ENCODE data around the gene ARID3A.

The ARID3A gene

GRCh38 chr19:1007399-1008251 is 81.8 kb downstream of the ARID3A start:
- DNase-seq (ENCODE audit: low read depth) = no peak

GRCh38 chr19:1008268-1009040 is 82.6 kb downstream of the ARID3A start:
- DNase-seq (ENCODE audit: low read depth) = no peak

GRCh38 chr19:1009041-1009980 is 83.5 kb downstream of the ARID3A start:
- no peak for DNase-seq (ENCODE audit: low read depth)

- no peak for DNase-seq (ENCODE audit: low read depth)
Observed at GRCh38 chr19:1009981-1010538, 84.2 kb downstream of the ARID3A start.

GRCh38 chr19:1010586-1011510 is 85.0 kb downstream of the ARID3A start:
- no peak for DNase-seq (ENCODE audit: low read depth)

- no peak for DNase-seq (ENCODE audit: low read depth)
Observed at GRCh38 chr19:1011831-1012333, 86.0 kb downstream of the ARID3A start.

- no peak for DNase-seq (ENCODE audit: low read depth)
Observed at GRCh38 chr19:1012334-1012733, 86.5 kb downstream of the ARID3A start.

- DNase-seq (ENCODE audit: low read depth) = no peak
Observed at GRCh38 chr19:1013218-1013617, 87.4 kb downstream of the ARID3A start.

- DNase-seq (ENCODE audit: low read depth) = no peak
Observed at GRCh38 chr19:1014161-1015060, 88.6 kb downstream of the ARID3A start.

GRCh38 chr19:1015061-1015781 is 89.4 kb downstream of the ARID3A start:
- DNase-seq (ENCODE audit: low read depth) = no peak

- no peak for DNase-seq (ENCODE audit: low read depth)
Observed at GRCh38 chr19:1015782-1016646, 90.2 kb downstream of the ARID3A start.

- DNase-seq (ENCODE audit: low read depth) = no peak
Observed at GRCh38 chr19:1016647-1017114, 90.8 kb downstream of the ARID3A start.

- peak; percentile 67 for DNase-seq (ENCODE audit: low read depth)
Observed at GRCh38 chr19:1017115-1017905, 91.5 kb downstream of the ARID3A start.

GRCh38 chr19:1017906-1018305 is 92.1 kb downstream of the ARID3A start:
- no peak for DNase-seq (ENCODE audit: low read depth)

GRCh38 chr19:1018393-1018792 is 92.6 kb downstream of the ARID3A start:
- peak; percentile 54 for DNase-seq (ENCODE audit: low read depth)

- DNase-seq (ENCODE audit: low read depth) = no peak
Observed at GRCh38 chr19:1018932-1019615, 93.2 kb downstream of the ARID3A start.
